SK-N-SH (cell line): Measurements from ENCODE around the gene ITIH2. TPM values are rescaled to one million over a fixed set of nuclear protein-coding genes. Genes with fewer than 3 reads are reported as not detected.

Source experiments
- CTCF ChIA-PET: fragments of 300-600, 350-600 bp; formaldehyde crosslinking; extraction: SDS; loops from one replicate; lab custom pipeline; 2021; lab: Yijun Ruan, JAX
- POLR2A ChIA-PET: fragments of 350-600 bp; sonication (Branson Sonifier 250); formaldehyde crosslinking; extraction: SDS; loops from one replicate; lab custom pipeline; 2020; ENCODE audit warnings: antibody characterized with exemption, inconsistent platforms; lab: Yijun Ruan, JAX
- DNase-seq: peaks from one replicate; pipeline ENCODE4 v3.0.0; 2012
- H2AFZ ChIP-seq: fragments of 200-600 bp; sonication (generic); 2 replicates; pipeline ENCODE4 v1.8.1; 2016; ENCODE audit warnings: antibody characterized with exemption, mild to moderate bottlenecking, low read depth
- H3F3A ChIP-seq: fragments of 200-600 bp; sonication (generic); replicated peaks from 2 replicates; pipeline ENCODE3; 2016; ENCODE audit warnings: antibody characterized with exemption, mild to moderate bottlenecking; ENCODE audit not compliant: insufficient read depth
- H3K27ac ChIP-seq, 2 experiments: fragments of 200-500 bp in 1 of 2; fragments of 200-600 bp in 1 of 2; sonication (Bioruptor generic) in 1 of 2; sonication (generic), shearing (Covaris generic) in 1 of 2; 2 replicates each; pipeline versions ENCODE4 v1.5.1 to v1.6.1; 2014 to 2016; ENCODE audit warnings: low read depth in 2 of 2, inconsistent platforms in 1 of 2, low read length in 1 of 2, mild to moderate bottlenecking in 1 of 2, mixed read lengths in 1 of 2
- H3K27me3 ChIP-seq: fragments of 200-600 bp; sonication (generic), shearing (Covaris generic); 2 replicates; pipeline ENCODE4 v1.6.1; 2016; ENCODE audit warnings: mixed run types; ENCODE audit not compliant: insufficient read depth
- H3K36me3 ChIP-seq, 2 experiments: fragments of 200-500 bp in 1 of 2; fragments of 200-600 bp in 1 of 2; sonication (Bioruptor generic) in 1 of 2; sonication (generic) in 1 of 2; replicated peaks in 1 of 2; 2 replicates each; pipeline versions ENCODE3 to v1.5.1; 2014 to 2016; ENCODE audit warnings: low read length in 1 of 2, mild to moderate bottlenecking in 1 of 2; ENCODE audit not compliant: insufficient read depth in 2 of 2, control insufficient read depth in 1 of 2
- H3K4me1 ChIP-seq, 2 experiments: fragments of 200-500 bp in 1 of 2; fragments of 200-600 bp in 1 of 2; sonication (Bioruptor generic) in 1 of 2; sonication (generic), shearing (Covaris generic) in 1 of 2; 2 replicates each; pipeline versions ENCODE4 v1.5.1 to v1.6.1; 2014 to 2016; ENCODE audit warnings: low read depth in 1 of 2, low read length in 1 of 2, mixed run types in 1 of 2; ENCODE audit not compliant: insufficient read depth in 2 of 2, control insufficient read depth in 1 of 2
- H3K4me2 ChIP-seq: fragments of 200-600 bp; sonication (generic), shearing (Covaris generic); 2 replicates; pipeline ENCODE4 v1.6.1; 2017; ENCODE audit warnings: mixed run types
- H3K4me3 ChIP-seq, 2 experiments: fragments of 200-500 bp in 1 of 2; fragments of 200-600 bp in 1 of 2; sonication (Bioruptor generic) in 1 of 2; sonication (generic), shearing (Covaris generic) in 1 of 2; 2 replicates each; pipeline versions ENCODE4 v1.5.1 to v1.8.1; 2014 to 2016; ENCODE audit warnings: low read depth in 2 of 2, inconsistent platforms in 1 of 2, low read length in 1 of 2, mild to moderate bottlenecking in 1 of 2, mixed read lengths in 1 of 2, moderate library complexity in 1 of 2
- H3K79me2 ChIP-seq: fragments of 200-600 bp; sonication (generic); 2 replicates; pipeline ENCODE4 v1.8.1; 2017; ENCODE audit warnings: mild to moderate bottlenecking; ENCODE audit not compliant: insufficient read depth
- H3K9ac ChIP-seq: fragments of 200-600 bp; sonication (generic); 2 replicates; pipeline ENCODE4 v1.6.1; 2017; ENCODE audit warnings: mixed run types
- H3K9me2 ChIP-seq: fragments of 200-600 bp; sonication (generic); 2 replicates; pipeline ENCODE4 v1.6.1; 2017; ENCODE audit warnings: mixed run types
- H3K9me3 ChIP-seq: fragments of 200-600 bp; sonication (generic); 2 replicates; pipeline ENCODE4 v1.6.1; 2017; ENCODE audit warnings: mixed run types, mild to moderate bottlenecking, moderate library complexity
- H4K20me1 ChIP-seq: fragments of 200-600 bp; sonication (generic); 2 replicates; pipeline ENCODE4 v1.6.1; 2017; ENCODE audit warnings: mild to moderate bottlenecking, mixed run types; ENCODE audit not compliant: insufficient read depth
- CHD2 ChIP-seq: fragments of 150-350 bp; IDR thresholded peaks from 2 replicates; pipeline ENCODE4 v1.6.1; 2018; ENCODE audit warnings: low read length; ENCODE audit not compliant: partially characterized antibody
- EP300 ChIP-seq, 2 experiments: IDR thresholded peaks; 2 replicates each; pipeline versions ENCODE4 v1.4.0 to v1.6.1; 2012; ENCODE audit warnings: borderline replicate concordance in 1 of 2, low read depth in 1 of 2, low read length in 1 of 2
- FOXM1 ChIP-seq: IDR thresholded peaks from 2 replicates; pipeline ENCODE4 v1.4.0; 2012; ENCODE audit warnings: low read depth, mild to moderate bottlenecking
- GABPA ChIP-seq: IDR thresholded peaks from 2 replicates; pipeline ENCODE4 v1.4.0; 2012; ENCODE audit warnings: low read depth, mild to moderate bottlenecking
- GATA2 ChIP-seq: sonication (generic); formaldehyde crosslinking; IDR thresholded peaks from 2 replicates; pipeline ENCODE4 v1.5.0; 2020; ENCODE audit warnings: mild to moderate bottlenecking, missing genetic modification reagents
- JUND ChIP-seq: IDR thresholded peaks from 2 replicates; pipeline ENCODE4 v1.4.0; 2012
- NFIC ChIP-seq: IDR thresholded peaks from 2 replicates; pipeline ENCODE4 v1.4.0; 2012; ENCODE audit warnings: borderline replicate concordance
- NRF1 ChIP-seq: IDR thresholded peaks from 2 replicates; pipeline ENCODE4 v1.6.1; 2012; ENCODE audit warnings: low read depth, mild to moderate bottlenecking, low read length
- POLR2AphosphoS5 ChIP-seq: IDR thresholded peaks from 2 replicates; pipeline ENCODE4 v1.6.1; 2012; ENCODE audit warnings: low read depth, low read length
- RAD21 ChIP-seq: IDR thresholded peaks from 2 replicates; pipeline ENCODE4 v1.6.1; 2012; ENCODE audit warnings: mild to moderate bottlenecking, low read length
- RCOR1 ChIP-seq: fragments of 150-350 bp; IDR thresholded peaks from 2 replicates; pipeline ENCODE4 v1.6.1; 2017; ENCODE audit warnings: antibody characterized with exemption, low read length
- SMC3 ChIP-seq: IDR thresholded peaks from 2 replicates; pipeline ENCODE4 v1.6.1; 2012; ENCODE audit warnings: low read depth, low read length, improper control_type of control experiment
- TAF1 ChIP-seq: IDR thresholded peaks from 2 replicates; pipeline ENCODE4 v1.6.1; 2012; ENCODE audit warnings: low read depth, mild to moderate bottlenecking, low read length, moderate library complexity, borderline replicate concordance
- TCF12 ChIP-seq: IDR thresholded peaks from 2 replicates; pipeline ENCODE4 v1.4.0; 2012
- TEAD4 ChIP-seq: IDR thresholded peaks from 2 replicates; pipeline ENCODE4 v1.4.0; 2012; ENCODE audit warnings: mild to moderate bottlenecking, borderline replicate concordance; ENCODE audit not compliant: insufficient read depth
- YY1 ChIP-seq: IDR thresholded peaks from 2 replicates; pipeline ENCODE4 v1.4.0; 2012; ENCODE audit warnings: low read depth, mild to moderate bottlenecking
- WGBS: methylation state at CpG from one replicate; pipeline ENCODE4 v1.1.6; 2017; ENCODE audit warnings: low lambda C conversion rate; 5-methylcytosine and 5-hydroxymethylcytosine counted together
- polyA plus RNA-seq, 3 experiments: library from polyadenylated mRNA; depleted of rRNA; stranded (reverse); fragments of >200 nt; gene quantifications; 2 replicates each; pipeline ENCODE4 v1.2.3, GENCODE V29; 2012
- TF ChIP-seq, protein P1 (sequence below): IDR thresholded peaks from 2 replicates; pipeline ENCODE4 v1.4.0; 2012; ENCODE audit warnings: low read depth, borderline replicate concordance
- TF ChIP-seq, protein P2 (sequence below): IDR thresholded peaks from 2 replicates; pipeline ENCODE4; 2012
- TF ChIP-seq, protein P3 (sequence below): fragments of 150-350 bp; IDR thresholded peaks from 2 replicates; pipeline ENCODE4 v1.6.1; 2016; ENCODE audit warnings: mild to moderate bottlenecking, low read depth, low read length
- TF ChIP-seq, protein P4 (sequence below): IDR thresholded peaks from 2 replicates; pipeline ENCODE4 v1.4.0; 2012; ENCODE audit warnings: low read depth, borderline replicate concordance
- TF ChIP-seq, protein P5 (sequence below): IDR thresholded peaks from 2 replicates; pipeline ENCODE4 v1.4.0; 2012; ENCODE audit warnings: low read depth

The ITIH2 gene
- polyA plus RNA-seq, 1 of the 3 experiments (the other 2 are of a cell fraction): not detected

DNA sequence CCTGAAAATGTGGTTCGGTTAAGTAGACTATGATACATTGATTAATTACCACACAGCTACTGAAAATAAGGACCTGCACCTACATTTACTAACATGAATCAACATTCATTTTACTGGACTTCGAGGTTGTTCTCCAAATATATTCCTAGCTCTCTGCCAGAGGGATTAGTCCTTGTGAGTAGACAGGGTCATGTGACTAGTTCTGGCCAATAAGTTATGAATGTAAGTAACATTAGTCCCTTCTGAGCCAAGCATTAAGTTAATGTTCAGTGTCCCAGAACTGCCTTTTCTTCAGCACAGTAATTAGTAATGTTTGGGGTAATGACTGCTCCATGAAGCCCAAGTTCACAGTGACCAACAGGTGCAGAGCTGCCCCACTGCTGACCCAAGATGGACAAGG is 45.6 kb upstream of the ITIH2 start:
- Histone ChIP-seq H3K79me2 (no peaks in the 10 kb centered on the region), H3K4me2 (no peak overlapping the region), H3K27ac (no peak overlapping the region), H3K4me1 (no peaks in the 10 kb centered on the region), H4K20me1 (no peaks in the 10 kb centered on the region), H3K9me2 (no peaks in the 10 kb centered on the region), H3K4me3 (no peak overlapping the region), H3K27me3 (no peaks in the 10 kb centered on the region), H3K9ac (no peak overlapping the region), H3K36me3 (no peaks in the 10 kb centered on the region), H2AFZ (no peak overlapping the region), H3F3A (no peaks in the 10 kb centered on the region), H3K9me3 (no peaks in the 10 kb centered on the region)
- no peak for TF ChIP-seq FOXM1
- TF ChIP-seq TAF1: no peak
- no peak for TF ChIP-seq JUND
- no peak for TF ChIP-seq CHD2
- no peak for TF ChIP-seq POLR2AphosphoS5
- no peak for TF ChIP-seq RCOR1
- no peak for TF ChIP-seq GATA2 (CRISPR knock-in tag)
- no peak for TF ChIP-seq YY1
- TF ChIP-seq, protein P1, sequence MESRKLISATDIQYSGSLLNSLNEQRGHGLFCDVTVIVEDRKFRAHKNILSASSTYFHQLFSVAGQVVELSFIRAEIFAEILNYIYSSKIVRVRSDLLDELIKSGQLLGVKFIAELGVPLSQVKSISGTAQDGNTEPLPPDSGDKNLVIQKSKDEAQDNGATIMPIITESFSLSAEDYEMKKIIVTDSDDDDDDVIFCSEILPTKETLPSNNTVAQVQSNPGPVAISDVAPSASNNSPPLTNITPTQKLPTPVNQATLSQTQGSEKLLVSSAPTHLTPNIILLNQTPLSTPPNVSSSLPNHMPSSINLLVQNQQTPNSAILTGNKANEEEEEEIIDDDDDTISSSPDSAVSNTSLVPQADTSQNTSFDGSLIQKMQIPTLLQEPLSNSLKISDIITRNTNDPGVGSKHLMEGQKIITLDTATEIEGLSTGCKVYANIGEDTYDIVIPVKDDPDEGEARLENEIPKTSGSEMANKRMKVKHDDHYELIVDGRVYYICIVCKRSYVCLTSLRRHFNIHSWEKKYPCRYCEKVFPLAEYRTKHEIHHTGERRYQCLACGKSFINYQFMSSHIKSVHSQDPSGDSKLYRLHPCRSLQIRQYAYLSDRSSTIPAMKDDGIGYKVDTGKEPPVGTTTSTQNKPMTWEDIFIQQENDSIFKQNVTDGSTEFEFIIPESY: no peak
- TF ChIP-seq GABPA: no peak
- TF ChIP-seq, protein P2, sequence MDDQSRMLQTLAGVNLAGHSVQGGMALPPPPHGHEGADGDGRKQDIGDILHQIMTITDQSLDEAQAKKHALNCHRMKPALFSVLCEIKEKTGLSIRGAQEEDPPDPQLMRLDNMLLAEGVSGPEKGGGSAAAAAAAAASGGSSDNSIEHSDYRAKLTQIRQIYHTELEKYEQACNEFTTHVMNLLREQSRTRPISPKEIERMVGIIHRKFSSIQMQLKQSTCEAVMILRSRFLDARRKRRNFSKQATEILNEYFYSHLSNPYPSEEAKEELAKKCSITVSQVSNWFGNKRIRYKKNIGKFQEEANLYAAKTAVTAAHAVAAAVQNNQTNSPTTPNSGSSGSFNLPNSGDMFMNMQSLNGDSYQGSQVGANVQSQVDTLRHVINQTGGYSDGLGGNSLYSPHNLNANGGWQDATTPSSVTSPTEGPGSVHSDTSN: no peak
- no peak for TF ChIP-seq TEAD4
- no peak for TF ChIP-seq TCF12
- TF ChIP-seq RAD21: no peak
- TF ChIP-seq EP300 (IDR thresholded peaks at IDR 0.05; ENCODE audit: borderline replicate concordance in 1 of 2, low read depth in 1 of 2, low read length in 1 of 2): no peak
- 25% methylated on average over 2 of the region's 2 CpGs for WGBS
- no peak for DNase-seq
- CTCF ChIA-PET: no interaction called here
- POLR2A ChIA-PET: no interaction called here

DNA sequence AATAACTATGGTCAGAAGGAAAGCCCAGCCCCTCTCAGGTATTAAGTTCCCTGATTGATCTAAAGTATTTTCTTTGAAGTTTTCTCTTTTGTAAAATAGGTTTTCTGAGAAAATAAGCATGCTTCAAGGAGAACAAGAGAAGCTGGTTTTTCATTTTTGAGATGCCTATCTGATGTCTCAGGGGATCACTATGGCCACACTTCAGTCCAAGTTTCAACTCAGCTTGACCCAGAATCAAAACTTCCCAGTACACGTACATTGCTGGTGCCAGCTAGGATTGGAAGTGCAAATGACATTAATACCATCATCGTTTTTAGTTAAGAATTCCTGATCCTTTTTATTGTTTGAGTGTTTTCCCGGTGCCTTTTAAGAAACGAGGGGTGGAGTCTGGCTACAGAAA is 43.6 kb upstream of the ITIH2 start:
- H3K27ac ChIP-seq: no peak overlapping the region
- no peak overlapping the region for H3K4me2 ChIP-seq
- no peaks in the 10 kb centered on the region for H3K9me2 ChIP-seq
- no peak overlapping the region for H3K4me3 ChIP-seq
- no peaks in the 10 kb centered on the region for H3K79me2 ChIP-seq
- no peaks in the 10 kb centered on the region for H3K4me1 ChIP-seq
- H4K20me1 ChIP-seq: no peaks in the 10 kb centered on the region
- H3K9me3 ChIP-seq: no peaks in the 10 kb centered on the region
- H3F3A ChIP-seq: no peaks in the 10 kb centered on the region
- H3K27me3 ChIP-seq: no peaks in the 10 kb centered on the region
- H3K36me3 ChIP-seq: no peaks in the 10 kb centered on the region
- POLR2A ChIA-PET: no interaction called here
- no peak overlapping the region for H3K9ac ChIP-seq
- CTCF ChIA-PET: interaction anchor here (0.6 kb wide), 1 partner anchor 1718 kb away, joined by 3 read pairs; no protein-coding TSS in a partner anchor
- H2AFZ ChIP-seq: no peak overlapping the region
- 23% methylated on average over 4 of the region's 4 CpGs for WGBS
- DNase-seq: no peak
- TF ChIP-seq, protein P3, sequence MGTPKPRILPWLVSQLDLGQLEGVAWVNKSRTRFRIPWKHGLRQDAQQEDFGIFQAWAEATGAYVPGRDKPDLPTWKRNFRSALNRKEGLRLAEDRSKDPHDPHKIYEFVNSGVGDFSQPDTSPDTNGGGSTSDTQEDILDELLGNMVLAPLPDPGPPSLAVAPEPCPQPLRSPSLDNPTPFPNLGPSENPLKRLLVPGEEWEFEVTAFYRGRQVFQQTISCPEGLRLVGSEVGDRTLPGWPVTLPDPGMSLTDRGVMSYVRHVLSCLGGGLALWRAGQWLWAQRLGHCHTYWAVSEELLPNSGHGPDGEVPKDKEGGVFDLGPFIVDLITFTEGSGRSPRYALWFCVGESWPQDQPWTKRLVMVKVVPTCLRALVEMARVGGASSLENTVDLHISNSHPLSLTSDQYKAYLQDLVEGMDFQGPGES: no peak
- TF ChIP-seq TCF12 (no peak), SMC3 (no peak), GABPA (no peak), NFIC (no peak), NRF1 (no peak), TEAD4 (no peak)
- TF ChIP-seq, protein P4, sequence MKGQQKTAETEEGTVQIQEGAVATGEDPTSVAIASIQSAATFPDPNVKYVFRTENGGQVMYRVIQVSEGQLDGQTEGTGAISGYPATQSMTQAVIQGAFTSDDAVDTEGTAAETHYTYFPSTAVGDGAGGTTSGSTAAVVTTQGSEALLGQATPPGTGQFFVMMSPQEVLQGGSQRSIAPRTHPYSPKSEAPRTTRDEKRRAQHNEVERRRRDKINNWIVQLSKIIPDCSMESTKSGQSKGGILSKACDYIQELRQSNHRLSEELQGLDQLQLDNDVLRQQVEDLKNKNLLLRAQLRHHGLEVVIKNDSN: no peak
- TF ChIP-seq, protein P2: no peak
- TF ChIP-seq, protein P1: no peak
- TF ChIP-seq, protein P5, sequence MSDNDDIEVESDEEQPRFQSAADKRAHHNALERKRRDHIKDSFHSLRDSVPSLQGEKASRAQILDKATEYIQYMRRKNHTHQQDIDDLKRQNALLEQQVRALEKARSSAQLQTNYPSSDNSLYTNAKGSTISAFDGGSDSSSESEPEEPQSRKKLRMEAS: no peak
